MM.1S (cell line): ENCODE measurements around the gene QRSL1.

Experiments used
- EZH2 ChIP-seq: fragments of 300-600 bp; sonication (generic); optimal IDR thresholded peaks from 2 replicates; pipeline ENCODE3; 2017; ENCODE audit warnings: low read depth, mild to moderate bottlenecking, antibody characterized with exemption, low read length, mixed read lengths
- EZH2phosphoT487 ChIP-seq: fragments of 300-600 bp; sonication (generic); IDR thresholded peaks from 2 replicates; pipeline ENCODE4 v1.6.1; 2018; ENCODE audit warnings: antibody characterized with exemption, low read length
- TF ChIP-seq, protein P1 (sequence below): fragments of 300-600 bp; sonication (generic); IDR thresholded peaks from 2 replicates; pipeline ENCODE4 v1.5.1; 2016; ENCODE audit warnings: antibody characterized with exemption, low read length, mixed read lengths

DNA sequence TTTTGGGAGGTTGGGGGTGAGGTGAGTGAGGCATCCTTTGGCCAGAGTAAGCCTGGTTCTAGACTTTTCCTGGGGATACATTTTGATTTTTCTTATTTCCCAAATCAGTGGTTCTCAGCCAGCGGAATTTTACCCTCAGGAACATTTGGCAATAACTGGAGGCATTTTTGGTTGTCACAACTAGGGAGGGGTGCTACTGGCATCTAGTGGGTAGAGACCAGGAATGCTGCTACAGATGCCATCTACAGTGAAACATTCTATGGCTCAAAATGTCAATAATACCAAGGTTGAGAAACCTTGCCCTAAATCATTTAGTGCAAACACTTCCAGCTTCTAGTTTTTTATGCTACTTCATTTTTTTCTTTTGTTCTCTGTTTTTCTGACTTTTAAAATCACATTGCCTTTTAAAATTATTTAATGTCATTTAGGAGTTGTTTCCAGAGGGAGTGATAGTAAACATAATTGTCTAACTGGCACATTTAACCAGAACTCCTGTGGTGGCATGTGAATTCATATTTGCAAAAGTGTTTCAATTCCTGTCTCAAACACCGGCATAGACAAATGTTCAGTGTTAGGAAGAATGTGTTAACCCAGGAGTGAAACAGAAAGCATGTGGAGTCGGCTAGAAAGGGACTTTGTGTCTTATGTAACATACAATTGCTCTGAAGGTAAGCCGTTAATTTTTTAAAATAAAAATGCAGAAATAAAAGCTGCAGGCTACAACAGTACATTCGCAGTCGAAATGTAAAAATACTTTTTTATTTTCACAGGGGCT, 59.0 kb downstream of the QRSL1 start:
- TF ChIP-seq EZH2 (no peak), EZH2phosphoT487 (no peak)
- TF ChIP-seq, protein P1, sequence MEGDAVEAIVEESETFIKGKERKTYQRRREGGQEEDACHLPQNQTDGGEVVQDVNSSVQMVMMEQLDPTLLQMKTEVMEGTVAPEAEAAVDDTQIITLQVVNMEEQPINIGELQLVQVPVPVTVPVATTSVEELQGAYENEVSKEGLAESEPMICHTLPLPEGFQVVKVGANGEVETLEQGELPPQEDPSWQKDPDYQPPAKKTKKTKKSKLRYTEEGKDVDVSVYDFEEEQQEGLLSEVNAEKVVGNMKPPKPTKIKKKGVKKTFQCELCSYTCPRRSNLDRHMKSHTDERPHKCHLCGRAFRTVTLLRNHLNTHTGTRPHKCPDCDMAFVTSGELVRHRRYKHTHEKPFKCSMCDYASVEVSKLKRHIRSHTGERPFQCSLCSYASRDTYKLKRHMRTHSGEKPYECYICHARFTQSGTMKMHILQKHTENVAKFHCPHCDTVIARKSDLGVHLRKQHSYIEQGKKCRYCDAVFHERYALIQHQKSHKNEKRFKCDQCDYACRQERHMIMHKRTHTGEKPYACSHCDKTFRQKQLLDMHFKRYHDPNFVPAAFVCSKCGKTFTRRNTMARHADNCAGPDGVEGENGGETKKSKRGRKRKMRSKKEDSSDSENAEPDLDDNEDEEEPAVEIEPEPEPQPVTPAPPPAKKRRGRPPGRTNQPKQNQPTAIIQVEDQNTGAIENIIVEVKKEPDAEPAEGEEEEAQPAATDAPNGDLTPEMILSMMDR, result no peak
